ENCODE measurements around the gene ADAMTSL5. TPM values are rescaled to one million over a fixed set of nuclear protein-coding genes. Genes with fewer than 3 reads are reported as not detected.

The ADAMTSL5 gene
- total RNA-seq, 1 experiment from 2014 or later = 11.1 TPM

GRCh38 chr19:1491114-1491848, 21.5 kb downstream of the ADAMTSL5 start, which contains the start of gene REEP6:
REEP6 (plus strand) TSS chr19:1491181; CDS start chr19:1491270, 89 bp downstream.
- BruUV-seq (replicated peaks) = no TSS peak
- Mint-ChIP-seq H3K4me1 (ENCODE audit: insufficient read depth, unreplicated experiment) (peaks cover 7% of the 10 kb centered on the region), H3K27me3 (ENCODE audit: insufficient read depth, unreplicated experiment) (no peaks in the 10 kb centered on the region), H3K27ac (ENCODE audit: low read depth, unreplicated experiment) (no peak within 1 kb of the TSS), H3K4me3 (ENCODE audit: unreplicated experiment) (peak within 1 kb of the TSS; percentile 79), H3K36me3 (ENCODE audit: insufficient read depth, unreplicated experiment) (no peaks in the 10 kb centered on the region), H3K9me3 (ENCODE audit: unreplicated experiment) (no peaks in the 10 kb centered on the region)
- no peak for TF ChIP-seq CTCF (IDR thresholded peaks at IDR 0.05; ENCODE audit: unreplicated experiment)
- intact Hi-C loops (cut with micrococcal nuclease) = no loop called here
- ChIA-PET CTCF (interaction anchor here (0.6 kb wide), 1 partner anchor 238 kb away, joined by 3 read pairs; no protein-coding TSS in a partner anchor), POLR2A (interaction anchor here (0.6 to 2.2 kb wide), 10 partner anchors 12 to 1292 kb away, joined by 3 to 6 read pairs (median 3); partner anchors contain the start of gene C19orf25)
- DNase-seq (ENCODE audit: unreplicated experiment) = no peak

- intact Hi-C loops (cut with micrococcal nuclease) = no loop called here
- H3K27ac Mint-ChIP-seq (ENCODE audit: low read depth, unreplicated experiment) = no peak within 1 kb of the TSS
- POLR2A ChIA-PET = interaction anchor here (0.6 to 2.2 kb wide), 10 partner anchors 11 to 1293 kb away, joined by 3 to 6 read pairs (median 3); partner anchors contain the start of gene C19orf25
- no peaks in the 10 kb centered on the region for H3K27me3 Mint-ChIP-seq (ENCODE audit: insufficient read depth, unreplicated experiment)
- TF ChIP-seq CTCF (IDR thresholded peaks at IDR 0.05; ENCODE audit: unreplicated experiment) = no peak
- DNase-seq (ENCODE audit: unreplicated experiment) = peak; percentile 99
- CTCF ChIA-PET = interaction anchor here (0.6 kb wide), 1 partner anchor 237 kb away, joined by 3 read pairs; no protein-coding TSS in a partner anchor
- H3K9me3 Mint-ChIP-seq (ENCODE audit: unreplicated experiment) = no peaks in the 10 kb centered on the region
- no TSS peak for BruUV-seq (replicated peaks)
- H3K4me3 Mint-ChIP-seq (ENCODE audit: unreplicated experiment) = peak within 1 kb of the TSS; percentile 79
- peaks cover 7% of the 10 kb centered on the region for H3K4me1 Mint-ChIP-seq (ENCODE audit: insufficient read depth, unreplicated experiment)
- H3K36me3 Mint-ChIP-seq (ENCODE audit: insufficient read depth, unreplicated experiment) = no peaks in the 10 kb centered on the region
These were observed 22.3 kb downstream of the ADAMTSL5 start, which contains the start of gene PCSK4 for GRCh38 chr19:1490311-1491113. PCSK4 (minus strand) TSS chr19:1490350; CDS start chr19:1490346, 4 bp downstream.

- Mint-ChIP-seq H3K9me3 (ENCODE audit: unreplicated experiment) (no peaks in the 10 kb centered on the region), H3K36me3 (ENCODE audit: insufficient read depth, unreplicated experiment) (no peaks in the 10 kb centered on the region), H3K4me3 (ENCODE audit: unreplicated experiment) (peak overlapping the region; percentile 79), H3K27me3 (ENCODE audit: insufficient read depth, unreplicated experiment) (no peaks in the 10 kb centered on the region), H3K4me1 (ENCODE audit: insufficient read depth, unreplicated experiment) (peaks cover 7% of the 10 kb centered on the region), H3K27ac (ENCODE audit: low read depth, unreplicated experiment) (no peak overlapping the region)
- CTCF ChIA-PET = no interaction called here
- no TSS peak for BruUV-seq (replicated peaks)
- intact Hi-C loops (cut with micrococcal nuclease) = no loop called here
- POLR2A ChIA-PET = no interaction called here
- no peak for DNase-seq (ENCODE audit: unreplicated experiment)
- TF ChIP-seq CTCF (IDR thresholded peaks at IDR 0.05; ENCODE audit: unreplicated experiment) = no peak
These were observed 23.1 kb downstream of the ADAMTSL5 start for GRCh38 chr19:1489463-1490310.

Data from MCF 10A (cell line).